Measurements from ENCODE around the gene GASK1A. TPM values are rescaled to one million over a fixed set of nuclear protein-coding genes. Genes with fewer than 3 reads are reported as not detected.
"Not testable (repeated sequence)": the region's sequence is repeated elsewhere in the genome, so short reads cannot be mapped to it uniquely, and the experiment has no call there.

GASK1A gene
- total RNA-seq, 3 donors from 2014 or later, result 10.1 to 22.6 (median 20.5) TPM

DNA sequence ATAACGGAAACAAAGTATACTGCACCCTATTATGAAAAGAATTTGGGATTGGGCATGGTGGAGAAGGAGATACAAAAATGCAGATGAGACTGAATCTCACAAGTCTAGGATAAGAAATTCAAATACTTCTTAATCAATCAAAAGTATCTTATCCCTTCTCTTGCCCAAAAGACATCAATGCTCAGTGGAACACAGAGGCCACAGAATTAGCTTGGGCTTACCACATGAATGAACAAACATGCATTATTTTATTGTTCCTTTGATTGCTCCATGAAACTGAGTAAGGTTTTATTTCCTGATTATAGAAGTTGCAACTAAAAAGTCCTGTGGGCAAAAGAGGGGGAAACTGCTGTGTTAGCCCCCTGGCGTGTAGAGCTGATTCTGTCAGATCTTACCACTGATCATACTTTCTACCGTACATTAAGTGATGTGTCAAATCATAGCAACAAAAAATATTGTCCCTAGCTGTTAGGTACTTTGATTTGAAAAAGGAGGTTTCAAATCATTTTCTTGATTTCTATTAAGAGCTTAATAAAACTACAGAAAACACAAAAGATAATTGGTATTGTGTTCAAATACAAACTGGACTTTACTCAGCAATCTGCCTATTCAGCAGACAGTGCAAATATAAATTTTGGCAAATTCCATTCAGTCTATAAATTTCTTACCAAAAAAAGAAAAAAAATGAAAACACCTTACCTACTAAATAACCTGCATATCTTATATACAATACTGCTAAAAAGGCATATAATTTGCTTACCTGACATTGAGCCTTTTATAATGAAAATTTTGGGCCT is 7.9 kb upstream of the GASK1A start:
- TF ChIP-seq POLR2AphosphoS5 (IDR thresholded peaks at IDR 0.05) (no peak), POLR2A (IDR thresholded peaks at IDR 0.05) (no peak)
- TF ChIP-seq, protein P1, sequence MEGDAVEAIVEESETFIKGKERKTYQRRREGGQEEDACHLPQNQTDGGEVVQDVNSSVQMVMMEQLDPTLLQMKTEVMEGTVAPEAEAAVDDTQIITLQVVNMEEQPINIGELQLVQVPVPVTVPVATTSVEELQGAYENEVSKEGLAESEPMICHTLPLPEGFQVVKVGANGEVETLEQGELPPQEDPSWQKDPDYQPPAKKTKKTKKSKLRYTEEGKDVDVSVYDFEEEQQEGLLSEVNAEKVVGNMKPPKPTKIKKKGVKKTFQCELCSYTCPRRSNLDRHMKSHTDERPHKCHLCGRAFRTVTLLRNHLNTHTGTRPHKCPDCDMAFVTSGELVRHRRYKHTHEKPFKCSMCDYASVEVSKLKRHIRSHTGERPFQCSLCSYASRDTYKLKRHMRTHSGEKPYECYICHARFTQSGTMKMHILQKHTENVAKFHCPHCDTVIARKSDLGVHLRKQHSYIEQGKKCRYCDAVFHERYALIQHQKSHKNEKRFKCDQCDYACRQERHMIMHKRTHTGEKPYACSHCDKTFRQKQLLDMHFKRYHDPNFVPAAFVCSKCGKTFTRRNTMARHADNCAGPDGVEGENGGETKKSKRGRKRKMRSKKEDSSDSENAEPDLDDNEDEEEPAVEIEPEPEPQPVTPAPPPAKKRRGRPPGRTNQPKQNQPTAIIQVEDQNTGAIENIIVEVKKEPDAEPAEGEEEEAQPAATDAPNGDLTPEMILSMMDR (IDR thresholded peaks at IDR 0.05), result no peak
- intact Hi-C loops (cut with DNase I; ENCODE audit: low total_unique reads), result no loop called here
- DNase-seq (ENCODE audit: low spot score in 2 of 2), result no peak

DNA sequence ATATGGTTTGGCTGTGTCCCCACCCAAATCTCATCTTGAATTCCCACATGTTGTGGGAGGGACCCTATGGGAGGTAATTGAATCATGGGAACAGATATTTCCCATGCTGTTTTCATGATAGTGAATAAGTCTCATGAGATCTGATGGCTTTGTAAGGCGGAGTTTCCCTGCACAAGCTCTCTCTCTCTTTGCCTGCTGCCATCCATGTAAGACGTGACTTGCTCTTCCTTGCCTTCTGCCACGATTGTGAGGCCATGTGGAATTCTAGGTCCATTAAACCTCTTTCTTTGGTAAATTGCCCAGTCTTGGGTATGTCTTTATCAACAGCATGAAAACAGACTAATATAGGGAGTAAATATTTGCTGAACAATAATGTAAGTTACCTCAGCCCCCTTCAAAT is 4.2 kb upstream of the GASK1A start:
- DNase-seq (ENCODE audit: low spot score in 2 of 2); H3K36me3 ChIP-seq; H3K27ac ChIP-seq; H3K27me3 ChIP-seq; intact Hi-C loops (cut with DNase I; ENCODE audit: low total_unique reads); H3K4me3 ChIP-seq; H3K4me1 ChIP-seq: not testable (repeated sequence)
- H3K9me3 ChIP-seq, result peaks cover 9 to 13% of the 10 kb centered on the region in 2 donors

More for the DNA sequence above, 7.9 kb upstream of the GASK1A start:
- no peak overlapping the region for H3K27ac ChIP-seq
- no peaks in the 10 kb centered on the region for H3K36me3 ChIP-seq
- H3K27me3 ChIP-seq, result no peaks in the 10 kb centered on the region
- H3K9me3 ChIP-seq, result peaks cover 8 to 9% of the 10 kb centered on the region in 2 donors
- no peak overlapping the region for H3K4me3 ChIP-seq
- no peaks in the 10 kb centered on the region for H3K4me1 ChIP-seq

DNA sequence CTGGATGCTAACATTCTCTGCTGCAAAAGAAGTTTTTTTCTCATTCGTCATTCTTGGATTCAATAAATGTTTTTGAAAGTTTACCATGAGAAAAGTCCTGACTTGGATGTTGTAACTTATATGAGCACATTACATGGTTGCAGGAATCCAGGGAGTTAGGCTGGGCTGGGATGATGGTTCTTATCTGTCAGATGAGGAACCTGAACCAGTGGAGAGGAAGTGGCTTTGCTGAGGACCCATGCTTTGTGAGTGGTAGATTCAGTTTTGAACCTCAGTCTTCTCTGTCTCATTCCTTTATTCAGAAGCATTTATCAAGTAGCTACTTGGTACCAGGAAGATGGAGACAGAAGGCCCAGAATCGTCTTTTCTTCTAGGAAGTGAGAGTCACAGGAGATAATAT is 3.7 kb upstream of the GASK1A start:
- H3K27ac ChIP-seq, result no peak overlapping the region
- H3K9me3 ChIP-seq, result peaks cover 9 to 13% of the 10 kb centered on the region in 2 donors
- intact Hi-C loops (cut with DNase I; ENCODE audit: low total_unique reads), result no loop called here
- no peaks in the 10 kb centered on the region for H3K4me1 ChIP-seq
- no peaks in the 10 kb centered on the region for H3K27me3 ChIP-seq
- H3K36me3 ChIP-seq, result no peaks in the 10 kb centered on the region
- TF ChIP-seq POLR2AphosphoS5 (IDR thresholded peaks at IDR 0.05) (no peak), POLR2A (IDR thresholded peaks at IDR 0.05) (no peak)
- TF ChIP-seq, protein P1 (IDR thresholded peaks at IDR 0.05), result no peak
- H3K4me3 ChIP-seq, result no peak overlapping the region
- DNase-seq (ENCODE audit: low spot score in 2 of 2), result no peak

DNA sequence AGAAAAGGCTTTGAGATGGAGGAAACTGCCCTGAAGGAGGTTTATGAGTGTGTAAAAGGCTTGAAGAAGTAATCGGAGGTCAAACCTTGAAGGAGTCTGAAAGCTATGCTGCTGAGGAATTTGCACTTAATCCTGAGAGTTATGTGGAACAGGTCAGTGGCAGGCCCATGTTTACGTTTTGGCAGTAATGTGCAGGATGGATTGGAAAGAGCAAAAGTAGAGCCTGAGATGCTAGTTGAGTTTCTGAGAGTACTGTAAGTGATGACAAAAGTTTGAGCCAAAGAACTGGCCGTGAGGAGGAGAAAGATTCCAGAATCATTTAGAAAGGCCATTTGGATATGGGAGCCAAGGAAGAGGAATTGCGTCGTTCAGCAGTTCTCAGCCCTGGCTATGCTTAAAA is 3.2 kb upstream of the GASK1A start:
- H3K27ac ChIP-seq, result no peak overlapping the region
- H3K9me3 ChIP-seq, result peaks cover 9 to 13% of the 10 kb centered on the region in 2 donors
- H3K36me3 ChIP-seq, result no peaks in the 10 kb centered on the region
- TF ChIP-seq POLR2AphosphoS5 (IDR thresholded peaks at IDR 0.05) (no peak), POLR2A (IDR thresholded peaks at IDR 0.05) (no peak)
- TF ChIP-seq, protein P1 (IDR thresholded peaks at IDR 0.05), result no peak
- intact Hi-C loops (cut with DNase I; ENCODE audit: low total_unique reads), result no loop called here
- H3K27me3 ChIP-seq, result no peaks in the 10 kb centered on the region
- no peak for DNase-seq (ENCODE audit: low spot score in 2 of 2)
- H3K4me1 ChIP-seq, result no peaks in the 10 kb centered on the region
- no peak overlapping the region for H3K4me3 ChIP-seq

DNA sequence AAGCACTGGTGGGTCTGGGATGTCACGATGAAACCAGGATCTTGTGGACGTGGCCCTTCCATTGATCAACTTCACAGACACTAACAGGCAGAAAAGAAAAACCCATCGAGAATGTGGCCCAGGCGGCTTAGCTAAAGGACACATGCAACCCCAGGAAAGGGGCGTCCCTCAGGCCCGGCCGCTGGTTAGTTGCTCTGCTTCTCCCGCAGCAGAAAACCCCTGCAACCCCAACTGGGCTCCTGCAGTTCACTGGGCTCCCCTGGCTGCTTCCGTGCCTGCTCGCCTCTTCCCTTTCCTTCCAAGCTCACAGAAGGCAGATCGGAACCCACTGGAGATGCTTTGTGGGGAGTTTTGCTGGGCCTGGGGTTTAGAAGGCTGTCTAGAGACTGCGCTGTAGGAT is 1.1 kb downstream of the GASK1A start:
- Histone ChIP-seq H3K4me1 (no peaks in the 10 kb centered on the region), H3K36me3 (no peaks in the 10 kb centered on the region), H3K27me3 (no peaks in the 10 kb centered on the region), H3K9me3 (peaks cover 0 to 5% of the 10 kb centered on the region in 2 donors), H3K27ac (peak overlapping the region in 1 of 2 donors; percentile 59), H3K4me3 (peak overlapping the region; percentile 63 to 91 (median 67))
- intact Hi-C loops (cut with DNase I; ENCODE audit: low total_unique reads), result no loop called here
- DNase-seq (ENCODE audit: low spot score in 2 of 2), result no peak
- TF ChIP-seq POLR2AphosphoS5 (IDR thresholded peaks at IDR 0.05) (no peak), POLR2A (IDR thresholded peaks at IDR 0.05) (no peak)
- TF ChIP-seq, protein P1 (IDR thresholded peaks at IDR 0.05), result no peak

Data from breast epithelium (tissue), 4 donors.